Subcutaneous adipose tissue (tissue), 4 donors: ENCODE measurements around the gene LGR5. TPM values are rescaled to one million over a fixed set of nuclear protein-coding genes. Genes with fewer than 3 reads are reported as not detected.

Experiments used
- total RNA-seq, 4 donors: library from RNA; depleted of rRNA; stranded (reverse); fragments of >200 nt; gene quantifications; one replicate each; pipeline ENCODE4 v1.1.0, GENCODE V29; 2016
- TF ChIP-seq, protein P1 (sequence below): fragments of 450-650 bp; IDR thresholded peaks from one replicate; pipeline ENCODE4 v1.5.1; 2016; ENCODE audit warnings: low read depth, mild to moderate bottlenecking, control low read depth, antibody characterized with exemption, moderate library complexity

Gene LGR5
- total RNA-seq, 4 donors from 2014 or later = 0.17 to 0.88 (median 0.35) TPM

DNA sequence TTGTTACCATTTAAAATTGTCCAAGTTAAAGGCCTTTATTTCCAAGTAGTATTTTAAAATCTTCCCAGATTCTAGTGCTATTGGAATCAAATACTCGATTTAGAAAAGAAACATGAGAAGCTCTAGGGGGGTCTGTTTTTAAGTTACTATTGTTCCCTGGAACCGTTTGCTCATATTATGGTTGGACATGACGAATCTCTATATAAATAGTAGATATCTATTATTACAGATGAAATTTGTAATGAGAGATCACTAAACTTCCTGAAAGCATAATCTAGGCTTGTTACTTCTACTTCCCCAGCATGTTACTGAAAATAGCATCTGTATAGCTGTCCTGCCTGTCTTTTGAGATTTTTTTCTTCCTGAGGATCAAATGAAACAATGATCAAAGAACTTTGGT is 70.1 kb downstream of the LGR5 start:
- TF ChIP-seq, protein P1, sequence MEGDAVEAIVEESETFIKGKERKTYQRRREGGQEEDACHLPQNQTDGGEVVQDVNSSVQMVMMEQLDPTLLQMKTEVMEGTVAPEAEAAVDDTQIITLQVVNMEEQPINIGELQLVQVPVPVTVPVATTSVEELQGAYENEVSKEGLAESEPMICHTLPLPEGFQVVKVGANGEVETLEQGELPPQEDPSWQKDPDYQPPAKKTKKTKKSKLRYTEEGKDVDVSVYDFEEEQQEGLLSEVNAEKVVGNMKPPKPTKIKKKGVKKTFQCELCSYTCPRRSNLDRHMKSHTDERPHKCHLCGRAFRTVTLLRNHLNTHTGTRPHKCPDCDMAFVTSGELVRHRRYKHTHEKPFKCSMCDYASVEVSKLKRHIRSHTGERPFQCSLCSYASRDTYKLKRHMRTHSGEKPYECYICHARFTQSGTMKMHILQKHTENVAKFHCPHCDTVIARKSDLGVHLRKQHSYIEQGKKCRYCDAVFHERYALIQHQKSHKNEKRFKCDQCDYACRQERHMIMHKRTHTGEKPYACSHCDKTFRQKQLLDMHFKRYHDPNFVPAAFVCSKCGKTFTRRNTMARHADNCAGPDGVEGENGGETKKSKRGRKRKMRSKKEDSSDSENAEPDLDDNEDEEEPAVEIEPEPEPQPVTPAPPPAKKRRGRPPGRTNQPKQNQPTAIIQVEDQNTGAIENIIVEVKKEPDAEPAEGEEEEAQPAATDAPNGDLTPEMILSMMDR = no peak

DNA sequence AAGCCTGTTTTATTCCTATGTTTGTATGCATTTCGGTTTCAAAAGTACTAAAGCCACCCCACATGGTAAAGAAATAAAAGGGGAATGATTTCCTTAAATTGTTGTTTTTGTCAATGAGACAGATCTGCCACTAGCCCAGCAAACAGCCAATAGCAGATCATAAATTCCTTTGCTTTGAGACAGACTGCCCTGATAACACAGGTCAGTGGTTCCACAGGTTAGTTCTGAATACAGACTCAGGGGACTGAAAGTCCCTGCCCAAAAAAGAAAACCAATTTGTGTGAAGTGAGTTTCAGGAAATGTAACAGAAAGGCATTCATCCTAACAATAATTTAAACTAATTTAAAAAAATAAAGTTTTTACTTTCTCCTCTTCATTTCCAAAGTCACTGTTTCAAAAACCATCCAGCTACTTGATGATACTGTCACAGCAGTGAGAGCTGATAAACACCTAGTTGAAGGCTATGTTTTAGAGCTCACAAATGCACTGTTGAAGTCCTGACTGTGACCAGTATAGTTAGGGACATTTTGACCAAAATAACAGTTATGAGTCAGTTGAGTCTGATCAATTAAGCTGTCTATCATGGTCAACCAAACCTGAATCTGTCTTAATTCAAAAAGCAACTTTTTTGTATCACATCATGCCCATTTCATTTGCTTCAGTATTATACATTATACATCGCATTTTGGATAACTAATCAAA is 77.7 kb downstream of the LGR5 start:
- TF ChIP-seq, protein P1 = no peak

DNA sequence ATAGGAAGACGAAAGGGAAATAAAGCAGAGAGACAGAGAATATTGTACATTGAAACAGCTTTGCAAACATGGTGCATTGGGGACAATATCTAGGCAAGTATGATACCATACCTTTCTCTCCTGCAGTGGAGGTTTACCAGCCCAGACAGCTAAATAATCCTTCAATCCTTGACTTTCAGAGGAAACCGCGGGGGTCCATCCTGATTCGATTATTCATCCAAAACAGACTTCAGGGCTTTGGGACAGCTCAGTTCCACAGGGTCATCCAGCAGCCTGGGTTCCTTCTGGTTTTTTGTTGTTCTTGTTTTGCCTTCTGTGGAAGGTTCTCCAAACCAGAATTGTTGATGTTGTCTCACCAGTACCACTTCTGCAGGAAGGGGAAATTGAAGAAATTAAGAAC is 81.5 kb downstream of the LGR5 start:
- TF ChIP-seq, protein P1 = no peak

DNA sequence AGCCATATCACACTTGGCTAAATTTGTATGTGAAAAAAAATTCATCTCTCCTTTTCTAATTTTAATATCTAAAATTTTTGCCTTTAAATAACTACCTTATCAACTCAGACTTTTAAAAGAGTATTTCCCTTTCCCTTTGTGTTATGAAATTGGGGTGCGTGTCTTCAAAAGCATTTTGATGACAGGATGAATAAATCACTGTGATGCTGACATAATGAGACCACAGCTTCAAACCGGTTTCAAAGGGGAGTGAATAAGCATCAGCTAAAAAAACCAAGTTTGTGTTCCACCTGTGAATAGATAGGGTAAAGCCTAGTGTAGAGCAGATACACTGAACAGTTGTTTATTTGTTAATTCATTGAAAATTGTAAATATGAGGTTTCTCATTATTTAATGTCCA is 85.0 kb downstream of the LGR5 start:
- TF ChIP-seq, protein P1 = no peak

DNA sequence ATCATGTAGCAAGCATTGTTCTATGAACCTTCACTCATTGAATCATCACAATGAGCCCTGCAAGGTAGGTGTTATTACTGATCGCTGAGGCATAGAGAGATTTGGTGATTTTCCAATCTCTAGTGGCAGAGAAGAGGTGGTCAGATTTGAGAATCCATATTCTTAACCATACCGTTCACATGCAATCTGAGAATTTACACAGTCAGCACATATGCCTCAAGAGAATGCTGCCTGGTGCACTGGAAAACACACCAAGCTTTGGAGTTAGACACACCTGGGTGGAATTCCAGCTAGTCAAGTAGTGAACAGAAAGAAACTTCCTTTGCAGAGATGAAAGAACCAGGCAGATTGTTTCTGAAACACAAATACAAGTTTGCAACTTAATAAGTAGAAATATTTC is 94.1 kb downstream of the LGR5 start:
- TF ChIP-seq, protein P1 = no peak

DNA sequence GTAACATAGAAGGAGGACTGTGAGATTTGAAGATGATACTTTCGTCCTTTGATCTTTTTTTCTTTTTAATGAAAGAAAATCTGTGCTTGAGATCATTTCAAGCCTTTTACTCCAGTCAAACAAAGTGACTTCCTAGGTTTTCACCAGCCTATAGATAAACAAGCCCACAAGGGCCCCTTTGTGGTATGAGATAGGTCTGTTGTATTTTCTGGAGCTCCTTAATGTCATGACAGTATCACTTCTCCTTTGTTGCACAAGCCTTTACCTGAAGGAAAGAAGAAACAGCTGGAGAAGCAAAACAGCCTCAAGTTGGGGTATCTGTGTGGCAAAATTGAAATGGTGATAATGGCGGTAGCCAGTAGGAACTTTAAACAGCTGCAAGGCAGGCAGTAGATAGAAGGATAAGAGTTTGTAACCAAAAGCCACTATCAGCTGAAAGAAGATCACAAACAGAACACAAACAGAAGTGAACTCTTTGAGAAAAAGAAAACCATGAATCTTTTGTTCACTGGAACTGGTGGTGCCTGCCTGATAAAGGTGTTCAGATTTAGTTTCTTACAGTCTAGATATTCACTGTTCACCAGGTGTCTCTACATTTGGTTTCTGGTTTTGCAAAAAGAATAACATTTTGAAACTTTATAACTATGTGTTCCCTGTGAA is 96.8 kb downstream of the LGR5 start:
- TF ChIP-seq, protein P1 = no peak

DNA sequence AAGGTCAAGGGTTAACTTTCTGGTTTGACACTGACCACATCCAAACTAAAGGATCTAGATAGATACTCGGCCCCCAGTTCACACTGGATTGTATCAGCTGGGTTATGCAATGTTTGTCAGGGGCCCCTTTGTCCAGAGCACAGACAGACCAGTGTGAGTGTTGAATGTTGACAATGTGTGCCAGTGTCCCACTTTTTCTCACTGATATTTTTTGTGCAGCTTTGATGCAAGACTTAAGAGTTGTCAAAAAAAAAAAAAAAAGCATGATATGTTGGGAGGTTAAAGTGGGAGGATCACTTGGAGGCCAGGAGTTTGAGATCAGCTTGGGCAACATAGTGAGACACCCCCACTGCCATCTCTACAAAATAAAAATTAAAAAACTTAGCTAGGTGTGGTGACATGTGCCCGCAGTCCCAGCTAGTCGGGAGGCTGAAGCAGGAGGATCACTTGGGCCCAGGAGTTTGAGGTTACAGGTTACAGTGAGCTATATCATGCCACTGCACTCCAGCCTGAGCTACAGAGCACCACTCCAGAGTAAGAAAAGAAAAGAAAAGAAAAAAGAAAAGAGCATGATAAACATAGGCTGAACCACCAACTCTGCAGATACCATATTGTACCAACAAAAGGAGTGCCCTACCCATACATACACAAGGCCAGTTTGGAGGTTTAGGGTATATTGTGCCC is 97.5 kb downstream of the LGR5 start:
- TF ChIP-seq, protein P1 = no peak
